ENCODE data around the gene LSG1. TPM values are rescaled to one million over a fixed set of nuclear protein-coding genes. Genes with fewer than 3 reads are reported as not detected.
A peak's percentile ranks its signal among the peaks of the same experiment; 100 is the strongest.

Gene LSG1
- total and polyA plus RNA-seq, 9 of the 15 experiments (the other 6 are each of a cell fraction or from before 2014, with no cell fraction given) = 14.9 to 73.7 (median 46.7) TPM

DNA sequence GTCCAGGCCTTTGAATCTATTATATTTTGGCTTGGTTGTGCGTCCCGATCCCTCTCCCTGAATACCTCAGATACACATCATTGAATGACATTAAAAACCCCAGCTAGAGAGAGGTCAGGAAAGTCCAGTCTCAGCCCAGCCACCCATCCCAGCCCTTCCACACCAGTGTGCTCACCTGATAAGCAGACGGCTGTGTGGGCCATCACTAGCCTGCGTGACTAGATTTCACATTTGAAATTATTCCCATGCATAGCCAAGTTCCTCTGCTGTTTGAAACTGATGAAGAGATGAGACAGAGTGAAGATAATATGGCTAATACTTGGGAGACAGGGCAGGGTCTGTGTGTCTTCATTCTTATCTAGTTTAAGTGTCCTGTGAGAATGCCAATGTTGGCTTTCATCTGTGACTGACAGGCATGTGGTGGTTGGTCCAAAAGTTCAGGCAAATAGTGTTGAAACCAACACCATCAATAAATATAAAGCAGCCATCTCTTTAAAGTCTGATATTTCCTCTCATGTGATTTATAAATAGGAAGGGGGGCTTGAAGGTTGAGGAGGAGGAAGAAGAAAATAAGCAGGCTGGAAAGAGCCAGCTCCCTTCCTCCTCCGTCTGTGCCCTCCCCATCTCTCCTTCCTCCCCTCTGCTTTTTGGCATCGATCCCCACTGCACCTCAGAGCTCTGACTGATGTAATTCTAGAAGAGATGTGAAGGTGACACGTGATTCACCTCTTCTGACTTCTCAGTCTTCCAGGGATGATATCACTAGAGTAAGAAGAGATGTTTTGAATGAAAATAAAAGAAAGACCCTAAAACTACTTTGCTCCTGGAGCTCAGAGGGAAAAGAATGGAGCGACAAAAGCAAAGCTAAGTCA is 18.7 kb upstream of the LSG1 start (continued):
- TF ChIP-seq ARHGAP35 (IDR thresholded peaks at IDR 0.05; ENCODE audit: partially characterized antibody) (no peak), ARID2 (IDR thresholded peaks at IDR 0.05) (no peak), JUNB (CRISPR knock-in tag; conservative IDR thresholded peaks at IDR 0.05) (no peak), E2F6 (IDR thresholded peaks at IDR 0.05; ENCODE audit: borderline replicate concordance in 1 of 2, extremely low read depth in 1 of 2, insufficient read depth in 1 of 2, insufficient read length in 1 of 2, low read depth in 1 of 2, low read length in 1 of 2, poor library complexity in 1 of 2, severe bottlenecking in 1 of 2) (no peak), USF2 (CRISPR knock-in tag; IDR thresholded peaks at IDR 0.05) (peak; percentile 32; the same call in 1 of the 2 replicates), TCF3 (CRISPR knock-in tag; IDR thresholded peaks at IDR 0.05) (peak; percentile 78), ZNF324 (CRISPR knock-in tag; IDR thresholded peaks at IDR 0.05) (no peak), RAD51 (IDR thresholded peaks at IDR 0.05; ENCODE audit: borderline replicate concordance, low read depth) (peak; percentile 39), CBX2 (IDR thresholded peaks at IDR 0.05; ENCODE audit: insufficient read depth, low read length, poor library complexity, severe bottlenecking) (no peak), TEAD4 (IDR thresholded peaks at IDR 0.05; ENCODE audit: low read length) (peak; percentile 28; the same call in 1 of the 2 replicates), TEAD4 (CRISPR knock-in tag; IDR thresholded peaks at IDR 0.05; ENCODE audit: borderline replicate concordance) (no peak), CBFA2T2 (conservative IDR thresholded peaks at IDR 0.05) (peak; percentile 38)
- TF ChIP-seq, protein P1, sequence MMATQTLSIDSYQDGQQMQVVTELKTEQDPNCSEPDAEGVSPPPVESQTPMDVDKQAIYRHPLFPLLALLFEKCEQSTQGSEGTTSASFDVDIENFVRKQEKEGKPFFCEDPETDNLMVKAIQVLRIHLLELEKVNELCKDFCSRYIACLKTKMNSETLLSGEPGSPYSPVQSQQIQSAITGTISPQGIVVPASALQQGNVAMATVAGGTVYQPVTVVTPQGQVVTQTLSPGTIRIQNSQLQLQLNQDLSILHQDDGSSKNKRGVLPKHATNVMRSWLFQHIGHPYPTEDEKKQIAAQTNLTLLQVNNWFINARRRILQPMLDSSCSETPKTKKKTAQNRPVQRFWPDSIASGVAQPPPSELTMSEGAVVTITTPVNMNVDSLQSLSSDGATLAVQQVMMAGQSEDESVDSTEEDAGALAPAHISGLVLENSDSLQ (IDR thresholded peaks at IDR 0.05) = peak; percentile 62
- TF ChIP-seq, protein P2, sequence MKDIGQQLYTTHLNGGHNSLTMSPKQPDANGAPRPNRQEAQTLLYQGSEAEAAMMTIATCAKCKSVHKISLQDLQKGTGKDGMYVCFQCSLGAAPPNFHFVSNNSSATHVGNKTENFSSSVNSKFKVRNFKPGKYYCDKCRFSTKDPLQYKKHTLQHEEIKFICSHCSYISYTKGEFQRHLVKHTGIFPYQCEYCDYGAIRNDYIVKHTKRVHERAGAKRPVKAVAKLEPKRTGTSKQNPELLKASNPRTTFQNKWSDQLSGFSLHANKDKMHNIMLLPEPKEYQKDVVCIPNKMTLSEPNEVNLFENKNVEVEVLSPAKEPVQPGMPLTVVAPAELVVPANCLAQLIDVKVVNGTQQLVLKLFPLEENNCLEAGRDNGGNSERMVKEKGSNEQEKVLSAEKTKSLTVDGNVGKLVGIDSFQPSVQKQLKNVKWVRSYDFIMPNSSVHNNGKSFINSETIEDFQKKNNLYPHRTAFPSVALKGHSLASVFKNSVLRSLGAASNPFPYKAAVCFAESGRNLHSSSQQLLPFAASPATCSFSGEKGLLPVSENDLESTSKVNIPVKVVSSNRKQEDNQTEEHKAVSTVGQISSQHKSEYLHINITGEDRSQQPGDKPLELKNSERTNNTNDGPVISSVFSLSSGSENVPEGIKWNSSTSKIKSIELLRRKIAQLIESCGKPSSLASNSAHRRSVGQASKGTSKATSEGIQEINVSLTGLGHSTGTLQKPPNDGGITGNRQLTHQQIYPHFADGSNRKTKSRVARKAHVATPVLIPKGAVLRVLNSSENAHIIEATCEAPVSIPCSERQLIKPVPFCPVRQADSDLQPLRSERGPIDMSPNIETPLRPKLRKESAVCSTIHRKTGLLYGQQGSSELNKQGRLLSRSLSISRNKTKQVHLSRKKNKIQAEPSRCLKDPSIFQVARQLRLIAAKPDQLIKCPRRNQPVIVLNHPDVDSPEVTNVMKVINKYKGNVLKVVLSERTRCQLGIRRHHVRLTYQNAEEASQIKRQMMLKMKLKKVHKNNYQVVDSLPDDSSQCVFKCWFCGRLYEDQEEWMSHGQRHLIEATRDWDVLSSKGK (CRISPR knock-in tag; IDR thresholded peaks at IDR 0.05) = no peak

Measured in K562 (cell line).